Suprapubic skin (tissue), 3 donors: ENCODE measurements around the gene SGMS2.

ENCODE experiments used
- EP300 ChIP-seq: sonication (generic); formaldehyde crosslinking; IDR thresholded peaks from one replicate; pipeline ENCODE4 v1.6.1; 2017; ENCODE audit warnings: antibody characterized with exemption
- TF ChIP-seq, protein P1 (sequence below), 2 donors: fragments of 200-600 bp in 1 of 2; fragments of 450-650 bp in 1 of 2; sonication (generic) in 1 of 2; IDR thresholded peaks; one replicate each; pipeline ENCODE4 v1.5.1; 2016 to 2019; ENCODE audit warnings: antibody characterized with exemption in 2 of 2, mild to moderate bottlenecking in 1 of 2, moderate library complexity in 1 of 2

DNA sequence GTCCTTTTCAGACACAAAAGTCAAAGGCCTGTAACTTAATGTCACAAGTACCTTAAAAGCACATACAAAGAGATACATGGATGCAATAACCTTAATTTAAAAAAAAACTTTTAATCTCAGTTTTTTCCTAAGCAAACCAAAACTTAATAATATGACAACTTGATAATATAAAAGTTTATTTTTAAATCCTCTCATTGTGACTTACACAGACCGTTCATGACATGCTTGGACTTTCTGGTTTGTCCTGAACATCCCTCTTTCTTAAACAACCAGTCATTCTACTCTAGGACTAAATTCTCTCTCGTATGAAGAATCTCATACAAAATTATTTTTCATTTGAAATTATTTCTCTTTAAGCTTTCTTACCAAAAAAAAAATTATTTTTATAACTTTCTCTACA lies 63.5 kb downstream of the SGMS2 start:
- TF ChIP-seq, protein P1, sequence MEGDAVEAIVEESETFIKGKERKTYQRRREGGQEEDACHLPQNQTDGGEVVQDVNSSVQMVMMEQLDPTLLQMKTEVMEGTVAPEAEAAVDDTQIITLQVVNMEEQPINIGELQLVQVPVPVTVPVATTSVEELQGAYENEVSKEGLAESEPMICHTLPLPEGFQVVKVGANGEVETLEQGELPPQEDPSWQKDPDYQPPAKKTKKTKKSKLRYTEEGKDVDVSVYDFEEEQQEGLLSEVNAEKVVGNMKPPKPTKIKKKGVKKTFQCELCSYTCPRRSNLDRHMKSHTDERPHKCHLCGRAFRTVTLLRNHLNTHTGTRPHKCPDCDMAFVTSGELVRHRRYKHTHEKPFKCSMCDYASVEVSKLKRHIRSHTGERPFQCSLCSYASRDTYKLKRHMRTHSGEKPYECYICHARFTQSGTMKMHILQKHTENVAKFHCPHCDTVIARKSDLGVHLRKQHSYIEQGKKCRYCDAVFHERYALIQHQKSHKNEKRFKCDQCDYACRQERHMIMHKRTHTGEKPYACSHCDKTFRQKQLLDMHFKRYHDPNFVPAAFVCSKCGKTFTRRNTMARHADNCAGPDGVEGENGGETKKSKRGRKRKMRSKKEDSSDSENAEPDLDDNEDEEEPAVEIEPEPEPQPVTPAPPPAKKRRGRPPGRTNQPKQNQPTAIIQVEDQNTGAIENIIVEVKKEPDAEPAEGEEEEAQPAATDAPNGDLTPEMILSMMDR (IDR thresholded peaks at IDR 0.05), result no peak
- TF ChIP-seq EP300, result no peak
